Measurements from ENCODE around the gene KLF15.

KLF15 gene

GRCh38 chr3:126401611-126402160 lies 44.5 kb upstream of the KLF15 start:
- no peaks in the 10 kb centered on the region for H3K9me3 ChIP-seq (ENCODE audit: control insufficient read depth, insufficient read depth, low read depth, low read length)
- POLR2A ChIA-PET: no interaction called here
- TF ChIP-seq ZNF274 (IDR thresholded peaks at IDR 0.05; ENCODE audit: low read length) (no peak), ZNF274 (tag by site-specific recombination; IDR thresholded peaks at IDR 0.05; ENCODE audit: borderline replicate concordance) (no peak), ZNF521 (tag by site-specific recombination; IDR thresholded peaks at IDR 0.05) (no peak), ZFHX2 (tag by site-specific recombination; conservative IDR thresholded peaks at IDR 0.05) (no peak), ZNF510 (tag by site-specific recombination; IDR thresholded peaks at IDR 0.05; ENCODE audit: insufficient replicate concordance) (no peak), ZNF19 (tag by site-specific recombination; IDR thresholded peaks at IDR 0.05; ENCODE audit: low read depth) (no peak), ZNF324 (tag by site-specific recombination; IDR thresholded peaks at IDR 0.05) (no peak), ZBTB26 (tag by site-specific recombination; optimal IDR thresholded peaks at IDR 0.05) (no peak)
- TF ChIP-seq, protein P1, sequence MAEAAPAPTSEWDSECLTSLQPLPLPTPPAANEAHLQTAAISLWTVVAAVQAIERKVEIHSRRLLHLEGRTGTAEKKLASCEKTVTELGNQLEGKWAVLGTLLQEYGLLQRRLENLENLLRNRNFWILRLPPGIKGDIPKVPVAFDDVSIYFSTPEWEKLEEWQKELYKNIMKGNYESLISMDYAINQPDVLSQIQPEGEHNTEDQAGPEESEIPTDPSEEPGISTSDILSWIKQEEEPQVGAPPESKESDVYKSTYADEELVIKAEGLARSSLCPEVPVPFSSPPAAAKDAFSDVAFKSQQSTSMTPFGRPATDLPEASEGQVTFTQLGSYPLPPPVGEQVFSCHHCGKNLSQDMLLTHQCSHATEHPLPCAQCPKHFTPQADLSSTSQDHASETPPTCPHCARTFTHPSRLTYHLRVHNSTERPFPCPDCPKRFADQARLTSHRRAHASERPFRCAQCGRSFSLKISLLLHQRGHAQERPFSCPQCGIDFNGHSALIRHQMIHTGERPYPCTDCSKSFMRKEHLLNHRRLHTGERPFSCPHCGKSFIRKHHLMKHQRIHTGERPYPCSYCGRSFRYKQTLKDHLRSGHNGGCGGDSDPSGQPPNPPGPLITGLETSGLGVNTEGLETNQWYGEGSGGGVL (tag by site-specific recombination; IDR thresholded peaks at IDR 0.05): no peak
- TF ChIP-seq, protein P2, sequence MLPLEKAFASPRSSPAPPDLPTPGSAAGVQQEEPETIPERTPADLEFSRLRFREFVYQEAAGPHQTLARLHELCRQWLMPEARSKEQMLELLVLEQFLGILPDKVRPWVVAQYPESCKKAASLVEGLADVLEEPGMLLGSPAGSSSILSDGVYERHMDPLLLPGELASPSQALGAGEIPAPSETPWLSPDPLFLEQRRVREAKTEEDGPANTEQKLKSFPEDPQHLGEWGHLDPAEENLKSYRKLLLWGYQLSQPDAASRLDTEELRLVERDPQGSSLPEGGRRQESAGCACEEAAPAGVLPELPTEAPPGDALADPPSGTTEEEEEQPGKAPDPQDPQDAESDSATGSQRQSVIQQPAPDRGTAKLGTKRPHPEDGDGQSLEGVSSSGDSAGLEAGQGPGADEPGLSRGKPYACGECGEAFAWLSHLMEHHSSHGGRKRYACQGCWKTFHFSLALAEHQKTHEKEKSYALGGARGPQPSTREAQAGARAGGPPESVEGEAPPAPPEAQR (tag by site-specific recombination; IDR thresholded peaks at IDR 0.05): no peak
- CTCF ChIA-PET: no interaction called here
- H3K27ac ChIP-seq (ENCODE audit: extremely low read depth, low read depth, low read length): no peak overlapping the region
- no peaks in the 10 kb centered on the region for H3K4me1 ChIP-seq (ENCODE audit: control insufficient read depth, insufficient read depth, low read length)
- H3K36me3 ChIP-seq (ENCODE audit: control insufficient read depth in 2 of 2, insufficient read depth in 1 of 2, low read length in 2 of 2): no peaks in the 10 kb centered on the region
- no peak overlapping the region for H3K4me3 ChIP-seq (ENCODE audit: low read depth, low read length)

DNA sequence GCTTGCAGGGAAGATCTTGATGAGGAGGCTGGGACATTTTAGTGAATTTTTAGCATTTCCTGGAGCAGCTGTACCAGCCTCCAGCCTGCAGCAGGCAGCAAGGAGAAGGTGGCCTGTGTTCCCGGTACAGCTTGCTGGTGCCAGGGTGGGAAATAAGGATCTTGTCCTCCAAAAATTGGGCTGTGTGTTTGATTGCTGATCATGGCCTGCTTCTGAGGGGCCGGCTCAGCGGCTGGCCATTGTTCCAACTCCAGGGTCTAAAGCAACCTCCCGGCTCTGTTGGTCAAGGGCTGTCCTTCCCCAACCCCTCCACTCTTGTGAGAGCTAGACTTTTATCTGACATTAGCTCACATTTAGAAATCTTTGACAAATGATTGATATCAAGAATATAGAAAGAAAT lies 42.5 kb upstream of the KLF15 start:
- Histone ChIP-seq H3K36me3 (ENCODE audit: control insufficient read depth in 2 of 2, insufficient read depth in 1 of 2, low read length in 2 of 2) (no peaks in the 10 kb centered on the region), H3K9me3 (ENCODE audit: control insufficient read depth, insufficient read depth, low read depth, low read length) (no peaks in the 10 kb centered on the region), H3K4me1 (ENCODE audit: control insufficient read depth, insufficient read depth, low read length) (no peaks in the 10 kb centered on the region), H3K27ac (ENCODE audit: extremely low read depth, low read depth, low read length) (no peak overlapping the region), H3K4me3 (ENCODE audit: low read depth, low read length) (no peak overlapping the region)
- TF ChIP-seq ZNF639 (tag by site-specific recombination; IDR thresholded peaks at IDR 0.05) (no peak), ZNF510 (tag by site-specific recombination; IDR thresholded peaks at IDR 0.05; ENCODE audit: insufficient replicate concordance) (no peak), ZNF529 (tag by site-specific recombination; IDR thresholded peaks at IDR 0.05; ENCODE audit: insufficient replicate concordance) (no peak), SALL2 (tag by site-specific recombination; IDR thresholded peaks at IDR 0.05; ENCODE audit: borderline replicate concordance) (no peak), ZNF768 (tag by site-specific recombination; IDR thresholded peaks at IDR 0.05) (no peak), PATZ1 (tag by site-specific recombination; IDR thresholded peaks at IDR 0.05) (no peak), ZNF274 (IDR thresholded peaks at IDR 0.05; ENCODE audit: low read length) (no peak), ZNF274 (tag by site-specific recombination; IDR thresholded peaks at IDR 0.05; ENCODE audit: borderline replicate concordance) (no peak), YY1 (tag by site-specific recombination; IDR thresholded peaks at IDR 0.05) (no peak)
- TF ChIP-seq, protein P3, sequence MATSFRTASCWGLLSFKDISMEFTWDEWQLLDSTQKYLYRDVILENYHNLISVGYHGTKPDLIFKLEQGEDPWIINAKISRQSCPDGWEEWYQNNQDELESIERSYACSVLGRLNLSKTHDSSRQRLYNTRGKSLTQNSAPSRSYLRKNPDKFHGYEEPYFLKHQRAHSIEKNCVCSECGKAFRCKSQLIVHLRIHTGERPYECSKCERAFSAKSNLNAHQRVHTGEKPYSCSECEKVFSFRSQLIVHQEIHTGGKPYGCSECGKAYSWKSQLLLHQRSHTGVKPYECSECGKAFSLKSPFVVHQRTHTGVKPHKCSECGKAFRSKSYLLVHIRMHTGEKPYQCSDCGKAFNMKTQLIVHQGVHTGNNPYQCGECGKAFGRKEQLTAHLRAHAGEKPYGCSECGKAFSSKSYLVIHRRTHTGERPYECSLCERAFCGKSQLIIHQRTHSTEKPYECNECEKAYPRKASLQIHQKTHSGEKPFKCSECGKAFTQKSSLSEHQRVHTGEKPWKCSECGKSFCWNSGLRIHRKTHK (tag by site-specific recombination; IDR thresholded peaks at IDR 0.05): no peak
- ChIA-PET CTCF (no interaction called here), POLR2A (no interaction called here)
